ENCODE results near the gene FN1.

Gene FN1

DNA sequence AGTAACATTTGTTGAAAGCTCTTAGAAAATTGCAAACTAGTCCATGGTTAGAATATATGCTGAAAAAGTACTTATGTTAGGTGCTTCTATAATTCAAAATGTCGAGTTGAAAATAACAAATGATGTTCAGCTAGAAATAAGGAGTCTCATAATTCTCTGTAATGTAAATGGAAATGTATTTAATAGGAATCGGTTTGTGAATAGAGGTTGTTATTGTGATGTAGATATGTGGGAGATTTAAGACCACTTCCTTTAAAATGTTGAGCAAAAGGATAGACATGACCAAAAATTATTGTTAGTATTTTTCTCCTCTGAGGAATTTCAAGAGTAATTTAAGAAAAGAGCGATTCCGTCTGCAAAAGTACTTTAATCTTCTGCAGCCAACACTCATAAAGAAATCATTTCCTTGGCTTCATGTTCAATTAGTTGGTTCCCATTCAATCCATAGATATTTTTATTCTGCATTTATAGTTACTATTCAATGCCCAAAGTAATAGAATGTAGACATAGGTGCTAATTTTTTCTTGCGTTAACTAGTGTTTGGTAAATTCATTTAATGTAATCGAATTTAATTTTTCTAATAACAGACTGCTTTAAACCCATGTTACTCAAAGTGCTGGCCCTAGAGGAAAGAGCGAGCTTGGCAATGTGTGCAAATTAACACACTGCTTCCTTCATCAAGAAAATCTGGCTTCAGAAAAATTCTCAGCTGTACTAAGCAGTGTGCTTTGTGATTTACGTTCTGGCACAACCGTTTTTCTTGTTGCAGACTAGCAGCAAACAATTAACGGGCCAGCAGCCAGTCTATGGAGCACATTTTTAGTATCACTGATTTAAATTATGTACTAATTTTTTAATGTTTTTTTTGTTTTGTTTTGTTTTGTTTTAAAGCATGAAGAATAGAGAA is 32.2 kb downstream of the FN1 start:
- Histone ChIP-seq H3K36me3 (ENCODE audit: control insufficient read depth, insufficient read depth, low read length) (peaks cover 75% of the 10 kb centered on the region), H3K9ac (ENCODE audit: low read length) (no peak overlapping the region), H3K27ac (ENCODE audit: low read depth, low read length) (0 out of 2 replicates have a peak overlapping the region, but pooled peaks have one; percentile 45), H3K4me3 (ENCODE audit: low read depth, low read length) (no peak overlapping the region), H3K27me3 (ENCODE audit: control insufficient read depth, insufficient read depth, low read length) (no peaks in the 10 kb centered on the region), H3K9me3 (ENCODE audit: control insufficient read depth, insufficient read depth, low read depth, low read length) (no peaks in the 10 kb centered on the region), H3K4me1 (ENCODE audit: control insufficient read depth, insufficient read depth, low read length) (no peaks in the 10 kb centered on the region)

DNA sequence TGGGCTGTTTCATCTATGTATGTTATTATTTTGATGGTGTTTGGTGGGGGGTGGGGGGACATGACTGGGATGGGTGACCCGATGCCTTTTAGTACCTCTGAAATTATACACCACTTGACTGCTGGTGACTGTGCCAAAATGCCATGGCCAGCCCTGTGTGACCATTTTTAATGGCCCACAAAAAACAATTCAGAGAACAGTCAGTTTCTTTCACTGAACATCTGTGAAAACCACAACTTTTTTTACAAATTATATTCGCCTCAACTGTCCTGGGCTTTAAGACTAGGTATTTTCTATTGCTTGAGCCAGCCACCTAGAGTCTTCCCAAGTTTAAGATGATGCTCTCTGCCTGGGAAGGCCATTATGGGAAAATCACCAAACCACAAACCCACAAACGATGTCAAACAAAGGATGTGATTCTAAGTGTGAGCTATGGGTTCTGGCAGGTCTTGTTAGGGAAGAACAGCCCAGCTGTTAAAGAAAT is 33.9 kb downstream of the FN1 start:
- Histone ChIP-seq H3K9ac (ENCODE audit: low read length) (no peak overlapping the region), H3K9me3 (ENCODE audit: control insufficient read depth, insufficient read depth, low read depth, low read length) (no peaks in the 10 kb centered on the region), H3K27ac (ENCODE audit: low read depth, low read length) (no peak overlapping the region), H3K4me1 (ENCODE audit: control insufficient read depth, insufficient read depth, low read length) (peaks cover 12% of the 10 kb centered on the region; the same call in 1 of the 2 replicates), H3K36me3 (ENCODE audit: control insufficient read depth, insufficient read depth, low read length) (peaks cover 76% of the 10 kb centered on the region), H3K4me3 (ENCODE audit: low read depth, low read length) (no peak overlapping the region), H3K27me3 (ENCODE audit: control insufficient read depth, insufficient read depth, low read length) (no peaks in the 10 kb centered on the region)

DNA sequence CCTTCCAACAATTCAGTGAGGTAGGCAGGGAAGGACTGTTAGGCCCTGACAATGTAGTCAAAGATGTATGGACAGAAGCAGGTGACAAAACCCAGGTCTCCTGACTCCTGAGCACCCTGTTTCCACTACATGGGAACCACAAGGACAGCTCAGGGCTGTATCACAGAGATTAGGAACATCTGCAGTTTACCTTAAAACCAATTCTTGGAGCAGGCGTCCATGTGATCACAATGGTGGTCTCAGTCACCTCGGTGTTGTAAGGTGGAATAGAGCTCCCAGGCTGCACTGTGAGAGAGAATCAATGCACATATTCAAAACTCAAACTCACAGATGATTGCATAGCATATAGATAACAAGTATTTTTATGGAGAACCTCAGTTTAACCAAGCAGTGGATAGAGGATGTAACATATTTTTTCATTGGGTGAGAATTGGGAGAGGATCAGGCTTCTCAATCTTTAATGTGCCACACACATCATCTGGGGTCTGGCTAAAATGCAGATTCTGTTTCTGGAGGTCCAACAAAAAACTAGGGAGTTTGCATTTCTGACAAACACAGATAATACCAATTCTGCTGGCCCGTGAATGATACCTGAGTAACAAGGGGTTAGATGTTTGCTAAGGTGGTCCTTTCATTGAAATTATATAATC is 36.7 kb downstream of the FN1 start:
- Histone ChIP-seq H3K4me3 (ENCODE audit: low read depth, low read length) (no peak overlapping the region), H3K36me3 (ENCODE audit: control insufficient read depth, insufficient read depth, low read length) (peaks cover 78% of the 10 kb centered on the region), H3K27me3 (ENCODE audit: control insufficient read depth, insufficient read depth, low read length) (no peaks in the 10 kb centered on the region), H3K9ac (ENCODE audit: low read length) (no peak overlapping the region), H3K9me3 (ENCODE audit: control insufficient read depth, insufficient read depth, low read depth, low read length) (no peaks in the 10 kb centered on the region), H3K27ac (ENCODE audit: low read depth, low read length) (no peak overlapping the region), H3K4me1 (ENCODE audit: control insufficient read depth, insufficient read depth, low read length) (peaks cover 12% of the 10 kb centered on the region; the same call in 1 of the 2 replicates)

DNA sequence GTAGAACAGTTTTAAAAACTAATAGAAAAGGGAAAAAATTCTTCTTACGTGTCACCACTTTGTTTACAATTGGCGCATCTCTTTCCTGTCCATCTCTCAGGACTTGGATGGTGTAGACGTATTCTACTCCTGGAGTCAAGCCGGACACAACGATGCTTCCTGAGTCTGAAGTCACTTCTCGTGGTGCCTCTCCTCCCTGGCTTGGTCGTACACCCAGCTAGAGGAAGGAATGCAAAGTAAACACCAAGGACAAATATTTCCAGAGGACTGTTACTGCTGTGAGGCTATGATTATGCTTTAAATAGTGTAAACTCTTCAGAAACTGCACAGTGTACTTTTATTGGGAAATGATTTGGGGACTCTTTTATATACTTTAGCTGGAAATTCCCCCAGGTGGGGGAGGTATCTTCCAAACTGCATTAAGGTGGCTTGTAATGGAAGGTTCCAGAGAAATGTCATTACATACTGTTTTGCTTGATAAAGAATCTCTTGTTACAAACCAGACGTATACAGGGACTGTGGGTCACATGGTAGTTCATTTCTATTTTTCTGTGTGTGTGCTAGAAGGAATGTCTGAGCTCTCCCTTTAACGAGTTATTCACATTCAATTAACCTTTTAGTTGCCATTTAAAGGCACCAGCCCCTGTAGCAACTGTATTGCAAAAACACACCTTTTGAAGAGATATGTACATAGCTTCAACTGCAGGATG is 38.1 kb downstream of the FN1 start:
- Histone ChIP-seq H3K4me1 (ENCODE audit: control insufficient read depth, insufficient read depth, low read length) (peaks cover 12% of the 10 kb centered on the region; the same call in 1 of the 2 replicates), H3K9ac (ENCODE audit: low read length) (no peak overlapping the region), H3K27ac (ENCODE audit: low read depth, low read length) (no peak overlapping the region), H3K4me3 (ENCODE audit: low read depth, low read length) (no peak overlapping the region), H3K9me3 (ENCODE audit: control insufficient read depth, insufficient read depth, low read depth, low read length) (no peaks in the 10 kb centered on the region), H3K27me3 (ENCODE audit: control insufficient read depth, insufficient read depth, low read length) (no peaks in the 10 kb centered on the region), H3K36me3 (ENCODE audit: control insufficient read depth, insufficient read depth, low read length) (peaks cover 77% of the 10 kb centered on the region)

DNA sequence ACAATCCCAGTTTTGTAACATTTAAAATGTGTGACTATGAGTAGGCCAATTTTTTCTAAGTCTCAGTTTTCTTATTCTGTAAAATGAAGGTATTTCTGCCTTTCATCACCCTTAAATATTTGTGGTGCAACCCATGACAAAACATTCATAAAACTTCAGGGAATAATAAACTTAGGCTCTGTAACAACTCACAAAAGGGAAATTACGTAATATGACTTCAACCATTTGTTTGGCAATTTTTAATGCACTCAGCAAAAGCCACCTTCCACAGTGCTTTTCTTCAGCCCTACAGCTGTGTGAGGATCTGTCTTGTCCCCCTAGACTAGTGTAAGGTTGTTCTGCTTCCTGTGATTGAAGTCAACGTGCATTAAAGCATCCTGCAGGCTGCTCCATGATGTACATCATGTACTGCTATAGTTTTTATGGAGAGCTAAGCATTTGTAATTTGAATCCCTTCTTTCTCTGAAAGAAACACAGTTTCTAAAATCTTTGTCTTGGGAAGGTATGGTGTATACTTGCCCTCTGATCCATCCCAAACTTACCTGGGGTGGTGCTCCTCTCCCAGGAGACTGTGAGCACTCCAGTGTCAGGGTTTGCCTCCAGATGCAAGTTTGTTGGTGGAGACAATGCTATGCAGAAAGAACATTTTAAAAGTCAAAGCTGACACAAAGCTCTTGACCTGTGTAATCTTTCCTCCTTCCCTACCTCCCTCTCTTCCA is 39.1 kb downstream of the FN1 start:
- Histone ChIP-seq H3K9ac (ENCODE audit: low read length) (no peak overlapping the region), H3K36me3 (ENCODE audit: control insufficient read depth, insufficient read depth, low read length) (peaks cover 84% of the 10 kb centered on the region), H3K4me3 (ENCODE audit: low read depth, low read length) (no peak overlapping the region), H3K27ac (ENCODE audit: low read depth, low read length) (no peak overlapping the region), H3K9me3 (ENCODE audit: control insufficient read depth, insufficient read depth, low read depth, low read length) (no peaks in the 10 kb centered on the region), H3K4me1 (ENCODE audit: control insufficient read depth, insufficient read depth, low read length) (peaks cover 12% of the 10 kb centered on the region; the same call in 1 of the 2 replicates), H3K27me3 (ENCODE audit: control insufficient read depth, insufficient read depth, low read length) (no peaks in the 10 kb centered on the region)

DNA sequence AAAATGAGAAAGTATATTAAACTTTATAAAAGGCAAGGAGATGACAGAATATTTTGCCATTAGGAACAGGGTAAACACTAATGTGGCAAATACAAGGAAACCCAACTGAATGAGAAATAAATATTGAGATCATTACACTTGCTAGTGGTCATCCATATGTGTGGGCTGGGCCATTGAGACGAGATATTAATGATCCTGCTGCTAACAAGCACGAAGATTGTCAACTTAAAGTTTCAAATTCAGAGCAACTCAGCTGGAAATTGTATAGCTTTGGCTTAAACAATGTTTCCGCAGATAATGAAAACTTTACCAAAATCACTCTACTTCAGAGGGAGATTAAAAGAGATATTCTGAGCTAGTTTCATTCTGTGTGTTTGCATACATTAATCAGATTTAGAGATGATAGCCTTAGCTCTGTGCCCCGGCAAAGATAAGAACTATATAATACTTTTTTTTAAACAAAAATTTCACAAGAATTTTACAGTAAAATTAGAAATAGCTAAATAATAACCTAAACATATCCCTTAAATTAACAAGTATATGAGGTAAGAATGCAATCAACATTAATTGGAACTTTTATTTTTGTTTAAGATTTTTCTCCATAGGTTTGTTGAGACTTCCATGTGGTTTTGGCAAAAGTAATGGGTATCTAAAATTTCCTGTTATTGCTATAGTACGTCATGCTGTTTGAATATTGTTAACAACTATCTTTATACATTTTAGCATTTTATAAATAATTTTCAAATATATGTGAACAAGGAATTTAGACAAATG is 40.0 kb downstream of the FN1 start:
- Histone ChIP-seq H3K27ac (ENCODE audit: low read depth, low read length) (no peak overlapping the region), H3K27me3 (ENCODE audit: control insufficient read depth, insufficient read depth, low read length) (no peaks in the 10 kb centered on the region), H3K4me3 (ENCODE audit: low read depth, low read length) (no peak overlapping the region), H3K9ac (ENCODE audit: low read length) (no peak overlapping the region), H3K4me1 (ENCODE audit: control insufficient read depth, insufficient read depth, low read length) (peaks cover 12% of the 10 kb centered on the region; the same call in 1 of the 2 replicates), H3K9me3 (ENCODE audit: control insufficient read depth, insufficient read depth, low read depth, low read length) (no peaks in the 10 kb centered on the region), H3K36me3 (ENCODE audit: control insufficient read depth, insufficient read depth, low read length) (peaks cover 88% of the 10 kb centered on the region)

DNA sequence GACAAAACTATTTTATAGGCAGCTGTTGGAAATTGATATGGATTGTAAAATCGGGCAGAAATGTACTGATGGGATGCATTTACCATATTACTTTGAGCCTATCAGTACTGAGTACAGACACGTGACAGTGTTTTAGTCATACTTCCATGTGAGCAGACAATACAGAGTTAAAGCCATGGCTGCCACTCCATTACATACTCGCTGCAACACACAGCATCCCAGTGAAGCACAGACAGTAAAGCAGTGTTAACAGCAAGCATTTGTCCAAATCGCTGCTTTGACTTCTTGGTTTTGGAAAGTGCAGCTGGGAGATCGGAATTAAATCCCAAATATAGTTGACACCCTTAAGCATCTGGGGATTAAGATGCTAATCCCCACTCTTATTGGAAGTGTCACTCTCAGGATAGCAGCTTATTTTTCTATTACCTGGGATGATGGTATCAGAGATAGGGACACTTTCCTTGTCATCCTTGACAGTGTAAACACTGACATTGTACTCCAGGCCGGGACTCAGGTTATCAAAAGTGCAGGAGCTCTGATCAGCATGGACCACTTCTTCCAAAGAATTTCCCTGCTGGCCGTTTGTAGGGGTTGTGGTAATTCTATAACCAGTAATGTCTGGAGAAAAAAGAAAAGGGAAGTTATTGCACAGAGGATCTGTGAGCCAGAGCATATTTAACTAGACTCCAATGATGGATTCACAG is 41.6 kb downstream of the FN1 start:
- Histone ChIP-seq H3K27ac (ENCODE audit: low read depth, low read length) (no peak overlapping the region), H3K4me1 (ENCODE audit: control insufficient read depth, insufficient read depth, low read length) (peaks cover 12% of the 10 kb centered on the region; the same call in 1 of the 2 replicates), H3K9ac (ENCODE audit: low read length) (no peak overlapping the region), H3K4me3 (ENCODE audit: low read depth, low read length) (no peak overlapping the region), H3K36me3 (ENCODE audit: control insufficient read depth, insufficient read depth, low read length) (peaks cover 95% of the 10 kb centered on the region), H3K27me3 (ENCODE audit: control insufficient read depth, insufficient read depth, low read length) (no peaks in the 10 kb centered on the region), H3K9me3 (ENCODE audit: control insufficient read depth, insufficient read depth, low read depth, low read length) (no peaks in the 10 kb centered on the region)

DNA sequence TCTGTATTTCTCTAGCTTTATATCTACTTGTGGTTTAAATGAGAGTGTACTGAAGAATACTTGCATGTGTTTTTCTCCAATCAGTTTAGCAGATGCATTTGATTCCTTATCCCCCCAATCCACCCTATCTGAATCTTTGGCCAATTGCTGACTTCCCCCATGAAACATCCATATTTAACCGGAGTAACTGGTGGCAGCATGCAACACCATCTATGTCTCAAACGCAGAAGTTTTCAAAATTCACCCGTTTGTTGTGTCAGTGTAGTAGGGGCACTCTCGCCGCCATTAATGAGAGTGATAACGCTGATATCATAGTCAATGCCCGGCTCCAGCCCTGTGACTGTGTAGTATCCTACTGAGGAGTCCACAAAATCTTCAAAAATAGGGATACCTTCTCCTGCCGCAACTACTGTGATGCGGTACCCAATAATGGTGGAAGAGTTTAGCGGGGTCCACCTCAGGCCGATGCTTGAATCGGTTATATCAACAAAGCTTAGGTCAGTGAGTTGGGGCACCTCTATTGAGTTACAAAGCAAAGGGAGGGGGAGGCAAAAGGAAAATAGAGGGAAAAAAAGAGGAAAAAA is 43.1 kb downstream of the FN1 start:
- no peak overlapping the region for H3K9ac ChIP-seq (ENCODE audit: low read length)
- no peaks in the 10 kb centered on the region for H3K9me3 ChIP-seq (ENCODE audit: control insufficient read depth, insufficient read depth, low read depth, low read length)
- H3K27me3 ChIP-seq (ENCODE audit: control insufficient read depth, insufficient read depth, low read length): no peaks in the 10 kb centered on the region
- no peak overlapping the region for H3K27ac ChIP-seq (ENCODE audit: low read depth, low read length)
- peaks cover 89% of the 10 kb centered on the region for H3K36me3 ChIP-seq (ENCODE audit: control insufficient read depth, insufficient read depth, low read length)
- no peak overlapping the region for H3K4me3 ChIP-seq (ENCODE audit: low read depth, low read length)
- H3K4me1 ChIP-seq (ENCODE audit: control insufficient read depth, insufficient read depth, low read length): peaks cover 13% of the 10 kb centered on the region

DNA sequence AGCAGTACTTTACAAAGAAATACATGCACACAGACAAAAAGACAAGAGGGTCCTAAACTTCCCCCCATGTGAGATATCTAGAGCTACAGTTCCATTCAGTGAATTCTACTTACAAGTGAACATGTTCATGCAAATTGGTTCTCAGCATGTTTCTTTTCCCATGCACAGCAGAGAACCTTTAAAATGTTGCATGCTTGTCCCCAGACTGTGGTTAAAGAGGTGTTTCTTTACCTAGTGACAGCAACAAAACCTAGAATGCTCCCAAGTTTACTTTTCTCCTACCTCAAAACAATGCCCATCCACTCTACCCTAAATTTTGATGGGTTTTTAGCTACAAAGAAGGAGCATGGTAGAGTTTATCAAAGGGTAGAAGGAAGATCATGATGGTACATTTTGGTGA is 43.7 kb downstream of the FN1 start:
- no peak overlapping the region for H3K4me3 ChIP-seq (ENCODE audit: low read depth, low read length)
- H3K27ac ChIP-seq (ENCODE audit: low read depth, low read length): no peak overlapping the region
- no peak overlapping the region for H3K9ac ChIP-seq (ENCODE audit: low read length)
- H3K36me3 ChIP-seq (ENCODE audit: control insufficient read depth, insufficient read depth, low read length): peaks cover 89% of the 10 kb centered on the region
- no peaks in the 10 kb centered on the region for H3K27me3 ChIP-seq (ENCODE audit: control insufficient read depth, insufficient read depth, low read length)
- H3K4me1 ChIP-seq (ENCODE audit: control insufficient read depth, insufficient read depth, low read length): peaks cover 14% of the 10 kb centered on the region
- no peaks in the 10 kb centered on the region for H3K9me3 ChIP-seq (ENCODE audit: control insufficient read depth, insufficient read depth, low read depth, low read length)

All from HUES6 (cell line).